GM19240 (cell line): ENCODE data around the gene OR10Z1.

ENCODE experiments used
- DNase-seq: peaks from one replicate; pipeline ENCODE4 v3.0.0; 2011; ENCODE audit warnings: low spot score; ENCODE audit not compliant: insufficient read length

The OR10Z1 gene, protein sequence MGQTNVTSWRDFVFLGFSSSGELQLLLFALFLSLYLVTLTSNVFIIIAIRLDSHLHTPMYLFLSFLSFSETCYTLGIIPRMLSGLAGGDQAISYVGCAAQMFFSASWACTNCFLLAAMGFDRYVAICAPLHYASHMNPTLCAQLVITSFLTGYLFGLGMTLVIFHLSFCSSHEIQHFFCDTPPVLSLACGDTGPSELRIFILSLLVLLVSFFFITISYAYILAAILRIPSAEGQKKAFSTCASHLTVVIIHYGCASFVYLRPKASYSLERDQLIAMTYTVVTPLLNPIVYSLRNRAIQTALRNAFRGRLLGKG

DNA sequence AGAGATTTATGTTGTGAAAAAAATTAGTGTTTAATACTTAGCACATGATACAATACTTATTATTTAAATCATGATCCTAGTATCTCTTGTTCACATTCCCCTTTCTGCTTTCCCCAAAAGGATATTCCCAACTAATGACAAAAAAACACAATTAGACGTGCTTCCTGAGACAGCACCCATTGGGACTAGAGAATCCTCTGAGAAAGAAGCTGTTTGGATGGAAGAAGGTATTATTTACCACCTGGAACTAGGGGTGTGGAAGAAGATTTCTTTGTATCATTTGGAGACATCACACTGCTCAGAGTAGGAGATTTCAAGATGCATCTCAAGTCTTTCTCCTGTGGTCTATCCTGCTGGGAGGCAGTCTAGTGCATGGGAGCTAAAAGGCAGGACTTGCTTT lies at the start of gene OR10Z1:
Gene OR10Z1, plus strand, starts transcription at position 301 of the 400 bp plus-strand sequence. CDS start 1,171 bp downstream, outside the sequence.
- no peak for DNase-seq

DNA sequence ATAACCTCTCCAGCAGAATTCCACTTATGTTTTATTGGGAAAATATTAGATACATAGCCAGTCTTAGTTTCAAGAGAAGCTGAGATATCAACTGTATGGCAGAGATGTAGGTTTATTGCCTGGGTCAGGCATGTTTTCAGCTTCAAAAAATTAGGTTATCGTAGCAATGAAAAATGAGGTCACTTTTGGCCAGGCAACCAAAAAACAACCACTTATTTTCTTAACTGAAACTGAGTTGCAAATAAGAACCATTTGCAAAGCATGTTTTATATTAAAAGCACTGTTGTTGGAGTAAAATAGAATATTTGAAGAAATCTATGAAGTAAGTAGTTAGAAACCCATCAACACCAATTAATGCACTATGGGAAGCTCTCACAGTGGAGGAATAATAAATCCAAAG lies 45.4 kb upstream of the OR10Z1 start:
- no peak for DNase-seq

DNA sequence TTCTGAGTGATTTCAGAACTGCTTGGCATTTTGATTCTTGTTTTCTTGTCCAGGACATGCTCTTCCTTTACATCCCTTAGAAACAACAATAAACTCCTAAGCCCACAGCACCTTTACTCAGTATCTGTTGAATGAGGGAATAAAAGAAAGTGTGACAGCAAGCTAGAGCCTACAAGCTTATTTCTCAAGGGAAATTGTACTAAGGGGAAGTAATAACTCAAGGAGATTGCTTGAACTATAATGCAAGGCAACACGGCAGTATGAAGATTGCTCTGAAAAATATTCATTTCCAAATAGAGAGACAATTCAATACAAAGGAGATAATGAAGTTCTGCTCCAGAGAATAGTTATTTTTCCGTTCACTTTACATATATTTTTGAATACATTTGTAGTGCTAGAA lies 41.2 kb upstream of the OR10Z1 start:
- DNase-seq = no peak

DNA sequence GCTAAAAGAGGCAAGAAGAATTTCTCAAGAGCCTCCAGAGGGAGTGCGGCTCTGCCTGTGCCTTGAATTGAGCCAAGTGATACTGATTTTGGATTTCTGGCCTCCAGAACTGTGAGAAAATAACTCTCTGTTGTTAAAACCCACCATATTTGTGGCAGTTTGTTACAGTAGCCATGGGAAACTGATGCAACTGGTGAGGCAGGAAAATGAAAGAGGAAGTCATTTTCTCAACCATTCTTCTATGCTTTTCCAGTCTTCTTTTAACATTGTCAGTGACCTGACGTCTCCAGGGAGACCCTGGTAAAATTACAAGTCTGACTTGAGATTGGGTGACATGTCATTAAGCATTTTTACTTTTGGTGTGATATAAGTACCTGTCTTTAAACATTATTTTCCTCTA lies 40.5 kb upstream of the OR10Z1 start:
- DNase-seq = no peak

DNA sequence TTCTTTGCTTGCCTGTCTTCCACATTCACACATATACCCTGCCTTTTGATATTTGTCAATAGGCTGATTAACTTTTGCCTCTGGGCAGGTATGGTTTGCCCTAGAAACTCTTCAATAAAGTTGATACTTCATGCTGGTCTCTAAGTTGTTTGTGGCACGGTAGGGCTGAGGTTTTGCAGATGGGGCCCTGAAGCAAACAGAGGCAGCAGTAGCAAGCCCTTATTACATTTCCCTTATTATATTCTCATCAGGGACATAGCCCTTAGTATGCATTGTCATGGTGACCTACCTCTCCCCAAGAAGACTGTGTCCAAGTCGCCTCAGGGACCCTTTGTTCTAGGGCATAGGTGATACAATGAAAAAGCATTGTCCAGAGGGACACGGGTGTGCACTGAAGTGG lies 34.6 kb upstream of the OR10Z1 start, which contains the start of gene OR6P1:
Gene OR6P1, minus strand, starts transcription at position 101 of the 400 bp plus-strand sequence. CDS start 6,976 bp downstream, outside the sequence.
- DNase-seq = no peak

DNA sequence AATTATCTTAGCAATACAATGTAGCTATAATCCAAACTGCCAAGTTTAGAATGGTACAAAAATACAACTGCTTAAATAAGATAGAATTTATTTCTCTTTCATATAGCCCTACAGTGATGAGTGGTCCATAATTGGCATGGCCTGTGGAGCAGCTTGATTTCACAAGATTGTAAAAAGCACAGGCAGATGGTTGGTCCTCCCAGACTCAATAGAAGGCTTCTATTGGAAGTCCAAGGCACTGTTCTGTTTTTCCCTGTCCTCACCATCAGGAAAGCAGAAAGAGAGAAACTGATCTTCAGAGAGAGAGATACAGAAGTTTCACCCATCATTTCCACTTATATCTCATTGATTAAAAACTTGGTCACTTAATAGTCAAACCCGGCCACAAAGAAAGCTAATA lies 32.8 kb upstream of the OR10Z1 start:
- DNase-seq = no peak

DNA sequence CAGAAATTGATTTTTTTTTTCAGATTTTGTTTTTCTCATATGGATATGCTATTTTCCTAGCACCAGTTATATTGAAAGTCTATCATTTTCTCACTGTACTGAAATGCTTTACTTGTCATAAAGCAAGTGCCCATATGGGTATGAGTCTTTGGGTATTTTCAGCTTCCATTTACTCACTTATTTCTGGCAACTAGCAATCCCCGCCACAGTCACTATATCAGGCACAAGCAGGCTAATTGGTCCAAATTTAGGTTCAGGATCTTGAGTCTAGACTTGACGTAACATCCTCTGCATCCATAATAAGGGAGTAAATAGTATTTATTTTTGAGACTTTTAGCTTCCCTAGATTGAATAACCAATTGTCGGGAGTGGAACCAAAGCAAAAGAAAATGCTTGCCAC lies 27.5 kb upstream of the OR10Z1 start:
- DNase-seq = no peak

DNA sequence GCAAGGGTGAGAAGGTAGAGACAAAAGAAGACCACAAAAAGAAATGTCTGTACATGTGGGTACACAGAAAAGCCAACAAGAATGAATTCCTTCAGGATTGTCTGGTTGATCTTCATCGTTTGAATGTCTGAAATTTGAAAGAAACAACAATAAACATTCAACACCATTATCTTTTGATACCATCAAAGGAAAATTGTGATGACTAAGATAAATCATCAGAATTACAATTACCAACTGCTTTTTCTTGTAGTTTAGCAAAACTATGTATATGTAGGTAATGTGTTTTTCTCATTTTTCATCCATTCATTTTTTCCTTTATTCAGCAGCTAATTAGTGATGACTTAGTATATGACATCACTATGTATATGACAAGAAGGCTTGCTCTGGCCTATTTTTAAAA lies 25.3 kb upstream of the OR10Z1 start, which contains the start of gene OR10X1:
Gene OR10X1, minus strand, starts transcription at position 167 of the 400 bp plus-strand sequence. Its CDS starts 0 bp downstream, at position 167.
- no peak for DNase-seq

DNA sequence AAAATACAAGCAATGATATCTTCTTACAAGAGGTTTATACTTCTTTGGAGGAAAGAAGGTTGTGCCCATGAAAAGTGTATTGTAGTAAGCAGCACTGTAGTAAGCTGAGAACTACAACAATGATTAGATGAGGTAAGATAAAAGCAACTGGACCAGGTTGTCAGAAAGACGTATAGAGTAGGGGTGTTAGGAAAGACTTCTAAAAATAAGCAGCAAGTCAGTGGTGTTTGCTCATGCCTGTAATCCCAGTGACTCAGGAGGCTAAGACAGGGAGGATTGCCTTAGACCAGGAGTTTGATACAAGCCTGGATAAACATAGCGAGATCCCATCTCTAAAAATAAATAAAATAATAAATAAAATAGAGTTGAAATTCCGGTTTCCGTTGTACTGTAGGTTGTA lies 21.1 kb upstream of the OR10Z1 start:
- no peak for DNase-seq

DNA sequence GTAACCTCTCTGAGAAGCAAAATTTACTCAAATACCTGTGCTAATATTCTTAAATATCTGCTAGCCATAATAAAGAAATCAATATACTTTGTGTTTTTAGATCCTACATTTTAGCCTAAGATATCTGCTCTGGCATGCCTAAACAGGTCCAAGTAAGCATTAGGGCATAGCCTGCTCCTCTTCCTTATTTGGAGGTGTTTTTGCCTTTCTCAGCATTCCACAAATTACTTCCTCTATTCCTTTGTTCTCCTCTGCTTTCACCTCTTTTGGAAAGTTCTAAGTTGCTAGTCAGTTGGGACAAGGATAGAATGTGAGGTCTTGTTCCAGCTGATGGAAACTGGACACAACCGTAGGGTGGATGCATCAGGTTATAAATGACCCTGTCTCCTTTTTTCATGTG lies 18.1 kb upstream of the OR10Z1 start:
- no peak for DNase-seq

DNA sequence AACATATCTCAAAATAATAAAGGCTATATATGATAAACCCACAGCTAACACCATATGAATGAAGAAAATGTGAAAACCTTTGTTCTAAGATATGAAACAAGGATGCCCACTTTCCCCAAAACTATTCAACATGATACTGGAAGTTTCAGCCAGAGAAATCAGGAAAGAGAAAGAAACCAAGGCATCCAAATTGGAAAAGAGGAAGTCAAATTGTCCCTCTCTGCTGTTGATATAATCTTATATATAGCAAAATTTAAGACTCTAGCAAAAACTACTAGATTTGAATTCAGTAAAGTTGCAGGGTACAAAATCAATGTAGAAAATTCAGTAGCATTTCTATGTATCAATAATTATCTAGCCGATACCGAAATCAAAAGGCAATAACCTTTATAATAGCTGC lies 4.3 kb upstream of the OR10Z1 start:
- DNase-seq = no peak

DNA sequence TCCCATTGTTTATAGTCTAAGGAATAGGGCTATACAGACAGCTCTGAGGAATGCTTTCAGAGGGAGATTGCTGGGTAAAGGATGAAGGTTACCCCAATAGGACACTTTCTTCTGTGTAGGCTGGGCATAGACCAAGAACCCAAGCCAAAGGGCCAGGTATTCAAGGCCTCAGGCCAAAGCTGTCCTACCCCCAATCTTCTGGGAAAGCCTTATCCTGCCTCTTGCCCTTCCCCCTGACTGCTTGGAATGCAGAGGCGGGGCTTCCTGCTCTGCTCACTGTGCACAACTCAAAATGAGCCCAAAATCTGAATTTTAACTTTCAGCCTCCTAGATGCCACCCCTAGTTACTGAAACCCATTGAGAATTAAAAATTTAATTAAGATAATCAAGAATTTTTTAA lies 2.2 kb downstream of the OR10Z1 start:
- no peak for DNase-seq

DNA sequence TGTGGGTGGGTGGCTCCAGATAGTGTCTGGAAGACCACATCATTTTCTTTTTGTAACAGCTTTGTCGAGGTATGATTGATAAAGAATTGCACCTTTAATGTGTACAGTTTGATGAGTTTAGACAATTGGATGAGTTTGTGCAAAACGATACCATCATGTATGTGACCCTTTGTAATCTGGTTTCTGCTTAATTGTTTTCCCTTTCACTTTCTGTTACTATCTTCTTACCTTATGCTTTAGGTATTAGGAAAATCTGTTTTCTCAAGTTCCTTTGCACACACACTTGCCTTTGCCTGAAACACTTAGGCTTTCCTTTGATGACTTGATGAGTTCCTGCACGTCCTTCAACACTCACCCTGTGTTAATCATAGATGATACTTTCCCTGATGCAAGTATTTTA lies 6.8 kb downstream of the OR10Z1 start:
- no peak for DNase-seq

DNA sequence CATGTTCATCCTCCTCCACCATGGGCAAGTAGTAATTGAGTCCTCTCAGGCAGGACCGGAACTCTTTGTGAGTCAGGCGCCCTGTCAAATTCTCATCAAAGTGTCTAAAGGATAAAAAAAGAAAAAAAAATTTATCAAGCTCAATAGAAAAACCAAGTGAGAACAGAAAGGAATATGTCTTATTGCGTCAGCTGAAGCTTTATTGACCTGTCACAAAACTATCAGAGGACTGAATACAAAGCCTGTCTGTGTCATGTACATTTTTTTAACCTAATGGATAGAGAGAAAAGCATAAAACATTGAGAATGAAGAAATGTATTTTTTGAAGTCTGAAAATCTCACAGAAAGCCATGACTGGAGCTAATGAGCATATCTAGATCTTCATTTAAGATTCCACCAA lies 8.7 kb downstream of the OR10Z1 start:
- no peak for DNase-seq

DNA sequence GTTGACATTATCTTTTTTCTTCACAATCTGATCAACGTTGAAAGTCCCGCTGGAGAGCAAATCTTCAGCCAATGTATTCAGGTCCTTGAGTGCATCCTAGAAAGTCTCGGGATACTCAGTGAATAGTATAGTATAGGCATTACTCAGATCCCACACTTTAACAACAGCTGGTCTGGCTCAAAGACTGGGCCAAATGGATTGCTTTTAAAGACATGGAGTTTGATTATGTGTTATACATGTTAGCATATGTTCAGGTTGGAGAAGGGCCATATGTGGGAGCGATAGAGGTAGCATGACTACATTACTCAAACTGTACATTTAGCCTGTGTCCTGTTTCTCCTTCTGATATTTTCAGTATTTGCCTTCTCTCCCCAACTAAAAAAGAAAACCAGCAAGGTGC lies 33.1 kb downstream of the OR10Z1 start:
- DNase-seq = no peak

DNA sequence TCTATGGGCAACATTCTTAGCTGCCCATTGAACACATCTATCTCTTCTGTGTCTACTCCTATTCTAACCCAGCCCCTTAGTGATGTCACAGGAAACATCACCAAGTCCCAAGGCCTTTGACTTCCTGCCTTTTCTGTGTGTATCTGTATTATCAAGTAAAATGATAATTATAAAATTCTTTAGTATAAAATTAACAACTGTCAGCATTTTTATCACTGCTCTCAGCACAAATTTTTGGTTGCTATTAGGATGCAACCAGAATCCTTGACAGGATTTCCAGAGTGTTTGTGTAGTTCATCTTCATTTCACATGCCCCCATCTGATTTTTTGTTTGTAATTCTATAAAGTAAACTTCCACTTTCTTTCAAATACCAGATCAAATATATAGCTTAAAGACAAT lies 33.8 kb downstream of the OR10Z1 start:
- no peak for DNase-seq

DNA sequence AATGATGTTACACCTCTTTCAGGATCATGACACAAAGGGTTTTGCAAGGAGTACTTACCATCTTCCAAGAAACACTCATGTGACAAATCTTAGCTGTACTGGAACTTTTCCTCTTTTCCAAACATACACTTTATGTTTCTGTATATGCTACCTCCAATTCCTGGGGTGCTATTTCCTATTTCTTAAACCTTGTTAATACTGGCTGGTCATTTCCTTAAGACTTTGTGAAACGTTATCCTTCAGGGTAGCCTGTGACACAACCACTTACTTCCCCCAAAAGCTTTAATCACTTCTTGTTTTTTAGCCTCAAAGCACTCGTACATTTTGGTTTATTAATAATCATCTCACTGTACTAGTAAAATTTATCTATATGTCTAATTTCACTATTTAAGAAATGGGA lies 39.4 kb downstream of the OR10Z1 start:
- DNase-seq = no peak

DNA sequence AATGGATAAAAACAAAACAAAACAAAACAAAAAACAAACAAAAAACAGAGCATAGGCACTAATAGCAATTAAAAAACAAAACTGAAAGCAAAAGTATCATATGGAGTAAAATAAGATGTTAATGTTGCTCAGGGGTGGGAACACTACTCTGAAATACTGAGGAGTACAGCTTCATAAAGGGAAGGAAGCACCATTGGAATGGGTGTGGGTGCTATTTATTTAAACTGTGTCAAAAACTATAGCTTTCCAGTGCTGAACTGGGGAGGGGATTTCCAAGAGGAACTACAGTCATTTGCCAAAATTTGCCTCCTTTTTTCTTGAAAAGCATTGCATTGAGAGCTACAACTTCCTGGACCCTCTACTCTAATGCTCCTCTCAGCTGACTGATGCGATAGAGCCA lies 41.4 kb downstream of the OR10Z1 start:
- no peak for DNase-seq

DNA sequence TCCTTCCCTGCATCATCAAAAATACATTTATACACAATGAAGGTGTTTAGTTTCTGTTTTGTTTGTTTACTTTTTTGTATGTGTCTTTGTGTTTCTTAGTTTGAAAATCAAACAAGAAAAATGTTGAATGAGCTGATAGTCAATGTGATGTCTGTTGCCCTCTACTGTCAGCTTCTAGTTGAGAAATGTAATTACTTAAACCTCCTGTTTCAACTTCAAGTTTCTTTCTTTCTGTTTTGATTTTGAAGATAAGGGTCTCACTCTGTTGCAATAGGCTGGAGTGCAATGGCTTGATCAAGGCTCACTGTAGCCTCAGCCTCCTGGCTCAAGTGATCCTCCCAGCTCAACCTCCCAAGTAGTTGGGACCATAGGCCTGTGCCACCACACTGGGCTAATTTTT lies 44.0 kb downstream of the OR10Z1 start:
- no peak for DNase-seq

DNA sequence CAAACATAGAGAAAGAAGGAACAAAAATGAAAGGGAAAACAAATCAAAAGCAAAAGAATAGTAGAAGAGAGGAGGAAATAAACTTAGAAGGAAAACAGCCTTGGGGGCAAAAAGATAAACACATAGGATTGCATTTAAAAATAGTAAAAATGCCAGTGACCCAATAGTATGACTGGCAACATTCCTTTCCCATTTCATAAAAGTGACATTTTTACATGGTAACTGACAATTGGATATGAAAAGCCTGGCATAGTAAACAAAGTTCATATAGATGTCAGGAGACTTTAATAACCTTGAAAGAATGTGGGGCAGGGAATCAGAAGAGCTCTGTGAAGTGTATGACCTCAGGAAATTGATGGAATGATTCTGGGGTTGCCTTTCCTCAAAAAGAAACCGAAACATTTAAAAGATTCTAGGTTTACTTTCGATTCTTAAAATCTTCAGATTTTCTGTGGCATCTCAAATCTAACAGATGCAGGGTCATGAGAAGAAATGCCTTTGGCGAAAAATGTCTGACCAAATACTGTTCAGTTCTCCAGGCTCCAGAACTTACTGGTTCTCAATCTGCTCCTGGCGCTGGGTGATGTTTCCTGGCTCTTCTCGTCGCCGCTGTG lies 47.8 kb downstream of the OR10Z1 start:
- no peak for DNase-seq

DNA sequence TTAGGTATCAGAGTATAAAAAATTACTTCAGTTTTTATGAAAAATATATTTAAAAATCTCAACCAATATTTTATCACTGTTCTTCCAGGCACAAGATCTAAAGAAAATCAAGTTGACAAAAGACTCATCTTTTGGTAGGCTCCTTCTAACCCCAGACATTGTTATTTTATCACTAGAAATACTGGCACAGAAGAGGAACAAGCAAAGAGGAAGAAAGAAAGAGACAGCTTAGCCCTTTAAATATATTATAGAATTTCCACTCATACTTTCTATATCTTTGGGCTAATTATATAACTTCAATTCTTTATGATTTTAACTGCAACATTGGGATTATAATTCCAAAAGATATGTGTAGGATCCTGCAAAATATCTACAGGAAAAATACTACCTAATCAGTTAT lies 49.0 kb downstream of the OR10Z1 start:
- DNase-seq = no peak

DNA sequence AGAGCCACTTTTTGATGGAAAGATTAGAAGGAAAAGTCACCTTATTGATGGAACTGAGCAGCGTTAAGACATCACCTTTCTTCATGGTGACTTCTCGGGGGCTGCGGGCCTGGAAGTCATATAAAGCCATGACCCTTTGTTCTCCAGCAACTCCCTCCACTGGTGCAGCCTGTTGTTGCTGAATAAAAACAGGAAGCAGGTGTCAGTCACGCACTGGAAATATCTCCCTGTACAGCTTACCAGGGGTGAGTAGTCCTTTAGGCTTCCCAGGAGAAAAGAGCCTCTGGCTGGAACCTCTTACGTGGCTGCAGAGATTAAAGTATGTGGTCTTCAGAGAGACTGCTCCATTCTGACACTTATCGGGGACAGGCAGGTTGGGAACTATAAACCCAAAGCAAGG lies 49.5 kb downstream of the OR10Z1 start:
- DNase-seq = no peak
